DND-41 (cell line): ENCODE data around the gene SCN2A.

Source experiments
- ATAC-seq: fragments of 200-7000 bp; cut with Tn5 transposase; 3 replicates; pipeline ENCODE4 v1.9.1; 2021; ENCODE audit warnings: low read depth; ENCODE audit not compliant: insufficient read depth
- DNase-seq: peaks from one replicate; pipeline ENCODE4 v3.0.0-alpha.2; 2020
- H2AFZ ChIP-seq: 2 replicates; pipeline ENCODE4 v1.6.0; 2012; ENCODE audit warnings: low read depth, low read length
- H3K27ac ChIP-seq: 2 replicates; pipeline ENCODE4 v1.5.1; 2012; ENCODE audit warnings: low read length, inconsistent platforms
- H3K27me3 ChIP-seq: fragments of 200-600 bp; sonication (generic); 2 replicates; pipeline ENCODE4 v1.6.0; 2012; ENCODE audit warnings: low read length, mild to moderate bottlenecking, inconsistent platforms; ENCODE audit not compliant: insufficient read depth, poor library complexity
- H3K36me3 ChIP-seq: 2 replicates; pipeline ENCODE4 v1.5.1; 2012; ENCODE audit warnings: low read length, inconsistent platforms; ENCODE audit not compliant: insufficient read depth
- H3K4me1 ChIP-seq: 2 replicates; pipeline ENCODE4 v1.5.1; 2012; ENCODE audit warnings: mild to moderate bottlenecking, low read length; ENCODE audit not compliant: insufficient read depth
- H3K4me2 ChIP-seq: 2 replicates; pipeline ENCODE4 v1.6.0; 2012; ENCODE audit warnings: mild to moderate bottlenecking, moderate library complexity, low read length, inconsistent platforms; ENCODE audit not compliant: insufficient read depth
- H3K4me3 ChIP-seq, 2 experiments: fragments of 200-600 bp in 1 of 2; shearing (Covaris generic) in 1 of 2; 2 replicates each; pipeline ENCODE4 v1.5.1; 2012 to 2016; ENCODE audit warnings: inconsistent platforms in 2 of 2, low read length in 2 of 2, mild to moderate bottlenecking in 2 of 2, low read depth in 1 of 2, moderate library complexity in 1 of 2
- H3K79me2 ChIP-seq: 2 replicates; pipeline ENCODE4 v1.6.0; 2012; ENCODE audit warnings: low read length, inconsistent platforms; ENCODE audit not compliant: insufficient read depth
- H3K9ac ChIP-seq: 2 replicates; pipeline ENCODE4 v1.6.0; 2012; ENCODE audit warnings: low read depth, mild to moderate bottlenecking, inconsistent platforms, low read length, moderate library complexity
- H3K9me3 ChIP-seq: 2 replicates; pipeline ENCODE4 v1.5.1; 2012; ENCODE audit warnings: low read length, moderate library complexity, mild to moderate bottlenecking, inconsistent platforms; ENCODE audit not compliant: insufficient read depth, severe bottlenecking
- H4K20me1 ChIP-seq: 2 replicates; pipeline ENCODE4 v1.6.0; 2012; ENCODE audit warnings: low read length; ENCODE audit not compliant: insufficient read depth
- CTCF ChIP-seq: IDR thresholded peaks from 2 replicates; pipeline ENCODE4 v1.5.1; 2012; ENCODE audit warnings: borderline replicate concordance, low read length, moderate library complexity, mild to moderate bottlenecking; ENCODE audit not compliant: poor library complexity, severe bottlenecking; ENCODE audit errors: extremely low read depth
- EZH2 ChIP-seq: IDR thresholded peaks from 3 replicates; pipeline ENCODE4 v1.6.1; 2012; ENCODE audit warnings: borderline replicate concordance, low read depth, mild to moderate bottlenecking, moderate library complexity, low read length, inconsistent platforms; ENCODE audit not compliant: severe bottlenecking

The SCN2A gene

GRCh38 chr2:165268754-165269153 lies 29.5 kb downstream of the SCN2A start:
- Histone ChIP-seq H3K4me2 (no peak overlapping the region), H3K27me3 (no peaks in the 10 kb centered on the region), H2AFZ (no peak overlapping the region), H3K79me2 (no peaks in the 10 kb centered on the region), H3K9me3 (no peaks in the 10 kb centered on the region), H3K9ac (no peak overlapping the region), H3K4me3 (no peak overlapping the region), H4K20me1 (no peaks in the 10 kb centered on the region), H3K27ac (no peak overlapping the region), H3K36me3 (no peaks in the 10 kb centered on the region), H3K4me1 (no peaks in the 10 kb centered on the region)
- DNase-seq (no peak), ATAC-seq (peak; percentile 35; the same call in 1 of the 3 replicates)
- TF ChIP-seq CTCF (no peak), EZH2 (no peak)

GRCh38 chr2:165273176-165273575 lies 34.0 kb downstream of the SCN2A start:
- ATAC-seq = no peak
- Histone ChIP-seq H3K4me3 (no peak overlapping the region), H2AFZ (no peak overlapping the region), H3K9me3 (no peaks in the 10 kb centered on the region), H3K27me3 (no peaks in the 10 kb centered on the region), H3K9ac (no peak overlapping the region), H3K36me3 (no peaks in the 10 kb centered on the region), H3K4me2 (no peak overlapping the region), H4K20me1 (no peaks in the 10 kb centered on the region), H3K27ac (no peak overlapping the region), H3K79me2 (no peaks in the 10 kb centered on the region), H3K4me1 (peaks cover 2% of the 10 kb centered on the region; the same call in 1 of the 2 replicates)
- no peak for DNase-seq
- no peak for TF ChIP-seq CTCF
- TF ChIP-seq EZH2 = no peak

- Histone ChIP-seq H3K4me3 (no peak overlapping the region), H3K27ac (no peak overlapping the region), H4K20me1 (no peaks in the 10 kb centered on the region), H3K4me1 (peaks cover 2% of the 10 kb centered on the region; the same call in 1 of the 2 replicates), H2AFZ (no peak overlapping the region), H3K9ac (no peak overlapping the region), H3K27me3 (no peaks in the 10 kb centered on the region), H3K36me3 (no peaks in the 10 kb centered on the region), H3K9me3 (no peaks in the 10 kb centered on the region), H3K79me2 (no peaks in the 10 kb centered on the region), H3K4me2 (no peak overlapping the region)
- TF ChIP-seq CTCF = no peak
- no peak for TF ChIP-seq EZH2
- DNase-seq (no peak), ATAC-seq (no peak)
Measured at GRCh38 chr2:165274698-165275097, 35.5 kb downstream of the SCN2A start.

GRCh38 chr2:165275932-165276331 lies 36.7 kb downstream of the SCN2A start:
- H2AFZ ChIP-seq = no peak overlapping the region
- no peak for ATAC-seq
- TF ChIP-seq CTCF (no peak), EZH2 (no peak)
- no peaks in the 10 kb centered on the region for H4K20me1 ChIP-seq
- no peaks in the 10 kb centered on the region for H3K9me3 ChIP-seq
- H3K9ac ChIP-seq = no peak overlapping the region
- no peaks in the 10 kb centered on the region for H3K27me3 ChIP-seq
- H3K27ac ChIP-seq = no peak overlapping the region
- no peak overlapping the region for H3K4me3 ChIP-seq
- no peak overlapping the region for H3K4me2 ChIP-seq
- no peaks in the 10 kb centered on the region for H3K79me2 ChIP-seq
- H3K4me1 ChIP-seq = peaks cover 2% of the 10 kb centered on the region; the same call in 1 of the 2 replicates
- DNase-seq = no peak
- no peaks in the 10 kb centered on the region for H3K36me3 ChIP-seq
